HT-29 (cell line): ENCODE measurements around the gene CLIP1. TPM values are rescaled to one million over a fixed set of nuclear protein-coding genes. Genes with fewer than 3 reads are reported as not detected.

Experiments
- DNase-seq: peaks from one replicate; pipeline ENCODE4 v3.0.0-alpha.2; 2015; ENCODE audit warnings: low spot score
- total RNA-seq: library from RNA; depleted of rRNA; stranded (reverse); fragments of >200 nt; shearing (Covaris generic); gene quantifications from 2 replicates; pipeline ENCODE4 v1.2.3, GENCODE V29; 2014

The CLIP1 gene
- total RNA-seq, 1 experiment from 2014 or later = 26.6 TPM

GRCh38 chr12:122356192-122356635, 66.3 kb downstream of the CLIP1 start:
- peak; percentile 79 for DNase-seq

- no peak for DNase-seq
Observed at GRCh38 chr12:122355706-122356105, 66.8 kb downstream of the CLIP1 start.

GRCh38 chr12:122354958-122355641, 67.4 kb downstream of the CLIP1 start:
- no peak for DNase-seq

- no peak for DNase-seq
Observed at GRCh38 chr12:122352394-122352793, 70.1 kb downstream of the CLIP1 start.

- no peak for DNase-seq
Observed at GRCh38 chr12:122350141-122350848, 72.2 kb downstream of the CLIP1 start.

GRCh38 chr12:122349078-122349477, 73.4 kb downstream of the CLIP1 start:
- no peak for DNase-seq

- no peak for DNase-seq
Observed at GRCh38 chr12:122348505-122348904, 74.0 kb downstream of the CLIP1 start.

GRCh38 chr12:122346054-122346453, 76.4 kb downstream of the CLIP1 start:
- no peak for DNase-seq

GRCh38 chr12:122345042-122345441, 77.4 kb downstream of the CLIP1 start:
- no peak for DNase-seq

- peak; percentile 50 for DNase-seq
Observed at GRCh38 chr12:122336015-122336946, 86.2 kb downstream of the CLIP1 start.

- no peak for DNase-seq
Observed at GRCh38 chr12:122333142-122334087, 89.1 kb downstream of the CLIP1 start.

- no peak for DNase-seq
Observed at GRCh38 chr12:122327494-122328385, 94.7 kb downstream of the CLIP1 start.

- DNase-seq = no peak
Observed at GRCh38 chr12:122327014-122327413, 95.5 kb downstream of the CLIP1 start.

- DNase-seq = no peak
Observed at GRCh38 chr12:122326586-122326985, 95.9 kb downstream of the CLIP1 start.

GRCh38 chr12:122323311-122324019, 99.0 kb downstream of the CLIP1 start:
- DNase-seq = no peak

- no peak for DNase-seq
Observed at GRCh38 chr12:122322501-122322900, 100.0 kb downstream of the CLIP1 start.

- DNase-seq = no peak
Observed at GRCh38 chr12:122318607-122319605, 103.6 kb downstream of the CLIP1 start.

- DNase-seq = no peak
Observed at GRCh38 chr12:122312926-122313325, 109.5 kb downstream of the CLIP1 start.
